ENCODE results near the gene RPIA.

Gene RPIA

DNA sequence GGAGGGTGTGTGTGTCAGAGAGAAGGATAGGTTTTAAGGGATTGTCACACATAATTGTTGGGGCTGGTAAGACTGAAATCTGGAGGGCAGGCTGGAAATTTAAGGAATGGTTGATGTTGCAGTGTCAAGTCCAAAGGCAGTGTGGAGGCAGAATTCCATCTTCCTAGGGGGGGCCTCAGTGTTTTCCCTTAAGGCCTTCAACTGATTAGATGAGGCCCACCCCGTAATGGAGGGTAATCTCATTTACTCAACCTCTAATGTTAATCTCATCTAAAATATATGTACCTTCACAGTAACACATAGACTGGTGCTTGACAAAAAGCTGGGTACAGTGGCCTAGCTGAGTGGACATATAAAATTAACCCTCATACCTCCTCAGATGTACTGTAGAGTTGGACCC lies 30.9 kb upstream of the RPIA start:
- Histone ChIP-seq H3K36me3 (ENCODE audit: control insufficient read depth, insufficient read depth, low read length) (no peaks in the 10 kb centered on the region), H3K9me3 (ENCODE audit: control insufficient read depth, low read length) (no peaks in the 10 kb centered on the region), H3K27ac (ENCODE audit: low read depth, low read length, severe bottlenecking) (no peak overlapping the region), H3K4me3 (ENCODE audit: extremely low read depth, insufficient read depth, low read length, poor library complexity, severe bottlenecking) (no peak overlapping the region), H3K4me1 (ENCODE audit: control insufficient read depth, insufficient read depth, low read length, poor library complexity, severe bottlenecking) (peaks cover 17% of the 10 kb centered on the region)
- 100% methylated on average over 1 of the region's 1 CpG; no CpG with 5 or more reads in 1 of the 2 experiments for WGBS, 2 experiments (ENCODE audit: insufficient coverage in 2 of 2)

- Histone ChIP-seq H3K4me3 (ENCODE audit: extremely low read depth, insufficient read depth, low read length, poor library complexity, severe bottlenecking) (no peak overlapping the region), H3K27ac (ENCODE audit: low read depth, low read length, severe bottlenecking) (no peak overlapping the region), H3K4me1 (ENCODE audit: control insufficient read depth, insufficient read depth, low read length, poor library complexity, severe bottlenecking) (no peaks in the 10 kb centered on the region), H3K36me3 (ENCODE audit: control insufficient read depth, insufficient read depth, low read length) (no peaks in the 10 kb centered on the region), H3K9me3 (ENCODE audit: control insufficient read depth, low read length) (no peaks in the 10 kb centered on the region)
- 80 to 82% methylated on average over 4 of the region's 4 CpGs for WGBS, 2 experiments (ENCODE audit: insufficient coverage in 2 of 2)
These were observed 24.9 kb upstream of the RPIA start for GRCh38 chr2:88666576-88666975.

DNA sequence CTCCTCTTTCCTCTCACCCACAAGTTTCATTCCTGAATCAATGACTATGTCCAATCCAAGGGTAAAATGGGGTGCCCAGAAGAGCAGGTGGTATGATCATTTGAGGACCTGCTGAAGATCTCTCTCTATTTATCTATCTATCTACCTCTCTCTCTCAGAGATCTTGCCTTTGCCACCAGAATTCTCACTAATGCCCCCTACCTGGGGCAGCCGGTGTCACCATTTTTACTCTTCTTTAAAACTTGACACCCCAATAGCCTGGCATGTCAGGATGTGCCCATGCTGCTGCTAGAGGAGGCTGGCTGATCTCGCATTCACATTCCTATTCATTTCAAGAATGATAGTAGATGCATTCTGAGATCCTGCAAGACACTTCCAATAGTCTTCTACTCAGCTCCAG lies 24.3 kb upstream of the RPIA start:
- H3K27ac ChIP-seq (ENCODE audit: low read depth, low read length, severe bottlenecking), result no peak overlapping the region
- no peak overlapping the region for H3K4me3 ChIP-seq (ENCODE audit: extremely low read depth, insufficient read depth, low read length, poor library complexity, severe bottlenecking)
- H3K4me1 ChIP-seq (ENCODE audit: control insufficient read depth, insufficient read depth, low read length, poor library complexity, severe bottlenecking), result no peaks in the 10 kb centered on the region
- H3K9me3 ChIP-seq (ENCODE audit: control insufficient read depth, low read length), result no peaks in the 10 kb centered on the region
- WGBS, 2 experiments (ENCODE audit: insufficient coverage in 2 of 2), result 89% methylated on average over 1 of the region's 2 CpGs; no CpG with 5 or more reads in 1 of the 2 experiments
- H3K36me3 ChIP-seq (ENCODE audit: control insufficient read depth, insufficient read depth, low read length), result no peaks in the 10 kb centered on the region

DNA sequence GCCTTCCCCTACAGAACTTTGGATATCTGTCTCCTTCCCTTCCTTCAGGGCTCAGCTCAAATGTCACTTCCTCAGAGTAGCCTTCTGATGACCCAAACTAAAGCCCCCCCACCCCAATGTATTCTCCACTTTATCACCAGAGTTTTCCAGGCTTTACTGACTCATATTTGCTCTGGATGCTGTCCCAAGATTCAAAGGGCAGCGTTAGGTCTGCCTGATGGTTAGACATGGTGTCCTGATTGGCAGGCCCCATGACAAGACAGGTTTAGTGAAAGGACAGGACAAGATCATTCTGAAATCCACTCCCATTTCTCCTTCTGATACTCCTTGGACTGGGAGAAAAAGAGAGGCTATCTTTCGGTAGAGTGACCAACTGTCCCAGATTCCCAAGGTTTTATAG lies 22.6 kb upstream of the RPIA start:
- WGBS, 2 experiments (ENCODE audit: insufficient coverage in 2 of 2), result 100% methylated on average over 2 of the region's 2 CpGs; no CpG with 5 or more reads in 1 of the 2 experiments
- Histone ChIP-seq H3K27ac (ENCODE audit: low read depth, low read length, severe bottlenecking) (no peak overlapping the region), H3K4me3 (ENCODE audit: extremely low read depth, insufficient read depth, low read length, poor library complexity, severe bottlenecking) (no peak overlapping the region), H3K4me1 (ENCODE audit: control insufficient read depth, insufficient read depth, low read length, poor library complexity, severe bottlenecking) (no peaks in the 10 kb centered on the region), H3K36me3 (ENCODE audit: control insufficient read depth, insufficient read depth, low read length) (no peaks in the 10 kb centered on the region), H3K9me3 (ENCODE audit: control insufficient read depth, low read length) (no peaks in the 10 kb centered on the region)

GRCh38 chr2:88669482-88670214 lies 21.8 kb upstream of the RPIA start:
- H3K9me3 ChIP-seq (ENCODE audit: control insufficient read depth, low read length), result no peaks in the 10 kb centered on the region
- H3K4me3 ChIP-seq (ENCODE audit: extremely low read depth, insufficient read depth, low read length, poor library complexity, severe bottlenecking), result no peak overlapping the region
- H3K27ac ChIP-seq (ENCODE audit: low read depth, low read length, severe bottlenecking), result no peak overlapping the region
- H3K4me1 ChIP-seq (ENCODE audit: control insufficient read depth, insufficient read depth, low read length, poor library complexity, severe bottlenecking), result no peaks in the 10 kb centered on the region
- no peaks in the 10 kb centered on the region for H3K36me3 ChIP-seq (ENCODE audit: control insufficient read depth, insufficient read depth, low read length)
- 86% methylated on average over 2 of the region's 6 CpGs; no CpG with 5 or more reads in 1 of the 2 experiments for whole genome bisulfite sequencing, 2 experiments (ENCODE audit: insufficient coverage in 2 of 2)

DNA sequence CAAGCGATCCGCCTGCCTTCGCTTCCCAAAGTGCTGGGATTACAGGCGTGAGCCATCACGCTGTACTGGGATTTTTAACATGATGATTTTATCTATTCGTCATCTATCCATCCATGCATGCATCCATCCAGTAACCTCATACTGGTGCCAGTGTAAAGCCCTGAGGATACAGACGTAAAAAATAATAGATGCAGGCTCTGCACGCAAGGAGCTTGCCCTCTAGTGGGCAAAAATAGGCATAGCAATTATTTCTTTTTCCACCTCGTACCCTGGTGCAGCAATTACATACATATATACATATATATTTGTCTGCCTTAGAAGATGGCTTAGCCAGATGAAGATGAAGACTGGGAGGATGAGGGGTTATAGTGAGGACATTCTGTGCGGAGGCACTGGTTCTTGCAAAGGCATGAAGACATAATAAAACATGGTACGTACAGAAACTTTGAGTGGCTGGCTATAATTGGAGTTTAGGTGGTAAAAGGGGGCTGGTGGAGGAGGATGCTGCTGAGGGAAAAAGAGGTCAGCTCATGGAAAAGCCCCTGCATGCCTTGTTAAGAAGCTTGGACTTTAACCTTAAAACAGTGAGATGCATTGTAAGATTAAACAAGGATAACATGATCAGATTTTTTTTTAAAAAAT lies 19.6 kb upstream of the RPIA start:
- WGBS, 2 experiments (ENCODE audit: insufficient coverage in 2 of 2), result 60 to 81% methylated on average over 6 to 8 of the region's 11 CpGs

DNA sequence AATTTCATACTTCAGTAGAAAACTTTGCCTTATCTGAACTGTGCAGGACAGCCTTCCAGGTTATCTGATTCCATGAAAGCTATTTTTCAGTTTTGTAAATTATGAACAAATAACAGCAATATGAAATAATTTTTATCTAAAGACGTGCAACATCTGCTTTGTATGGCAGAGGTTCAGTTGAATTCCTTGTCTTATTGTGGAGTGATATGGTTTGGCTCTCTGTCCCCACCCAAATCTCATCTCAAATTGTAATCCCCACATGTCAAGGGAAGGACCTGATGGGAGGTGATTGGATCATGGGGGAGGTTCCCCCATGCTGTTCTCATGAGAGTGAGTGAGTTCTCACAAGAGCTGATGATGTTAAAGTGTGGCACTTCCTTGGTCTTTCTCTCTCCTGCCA lies 18.1 kb upstream of the RPIA start:
- no CpG with 5 or more reads among the region's 1 CpG for WGBS, 2 experiments (ENCODE audit: insufficient coverage in 2 of 2)
- H3K4me1 ChIP-seq (ENCODE audit: control insufficient read depth, insufficient read depth, low read length, poor library complexity, severe bottlenecking), result no peaks in the 10 kb centered on the region
- H3K36me3 ChIP-seq (ENCODE audit: control insufficient read depth, insufficient read depth, low read length), result no peaks in the 10 kb centered on the region
- H3K9me3 ChIP-seq (ENCODE audit: control insufficient read depth, low read length), result no peaks in the 10 kb centered on the region
- no peak overlapping the region for H3K27ac ChIP-seq (ENCODE audit: low read depth, low read length, severe bottlenecking)
- H3K4me3 ChIP-seq (ENCODE audit: extremely low read depth, insufficient read depth, low read length, poor library complexity, severe bottlenecking), result no peak overlapping the region

More for the DNA sequence above, 19.6 kb upstream of the RPIA start:
- H3K36me3 ChIP-seq (ENCODE audit: control insufficient read depth, insufficient read depth, low read length), result no peaks in the 10 kb centered on the region
- no peak overlapping the region for H3K27ac ChIP-seq (ENCODE audit: low read depth, low read length, severe bottlenecking)
- H3K4me3 ChIP-seq (ENCODE audit: extremely low read depth, insufficient read depth, low read length, poor library complexity, severe bottlenecking), result no peak overlapping the region
- no peaks in the 10 kb centered on the region for H3K9me3 ChIP-seq (ENCODE audit: control insufficient read depth, low read length)
- H3K4me1 ChIP-seq (ENCODE audit: control insufficient read depth, insufficient read depth, low read length, poor library complexity, severe bottlenecking), result no peaks in the 10 kb centered on the region

DNA sequence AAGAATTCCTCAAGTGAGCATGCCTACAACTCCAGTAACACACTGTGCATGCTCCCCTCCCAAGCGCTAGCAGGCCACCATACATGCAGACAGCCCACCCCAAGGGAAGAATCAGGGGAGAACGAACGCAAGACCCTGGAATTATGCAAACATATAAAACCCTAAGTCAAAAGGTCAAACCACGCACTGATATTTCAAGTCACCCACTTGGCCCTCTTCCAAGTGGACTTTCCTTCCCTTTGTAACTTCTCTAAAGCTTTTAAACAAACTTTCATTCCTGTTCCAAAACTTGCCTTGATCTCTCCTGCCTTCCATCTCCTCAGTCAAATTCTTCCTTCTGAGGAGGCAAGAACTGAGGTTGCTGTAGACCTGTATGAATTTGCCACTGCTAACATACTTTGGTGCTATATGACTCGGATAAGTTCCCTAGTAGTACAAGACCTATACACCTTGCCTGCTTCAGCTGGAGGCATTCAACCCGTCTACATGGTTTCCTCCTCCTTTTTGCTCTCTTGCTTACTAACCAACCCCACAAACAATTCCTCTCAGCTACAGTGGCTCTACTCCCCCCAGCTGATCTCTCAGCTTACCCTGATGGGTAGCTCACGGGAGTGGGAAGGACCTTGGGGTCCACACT lies 11.1 kb upstream of the RPIA start:
- no peak overlapping the region for H3K27ac ChIP-seq (ENCODE audit: low read depth, low read length, severe bottlenecking)
- H3K36me3 ChIP-seq (ENCODE audit: control insufficient read depth, insufficient read depth, low read length), result no peaks in the 10 kb centered on the region
- 90 to 91% methylated on average over 5 to 6 of the region's 7 CpGs for WGBS, 2 experiments (ENCODE audit: insufficient coverage in 2 of 2)
- H3K4me3 ChIP-seq (ENCODE audit: extremely low read depth, insufficient read depth, low read length, poor library complexity, severe bottlenecking), result no peak overlapping the region
- no peaks in the 10 kb centered on the region for H3K4me1 ChIP-seq (ENCODE audit: control insufficient read depth, insufficient read depth, low read length, poor library complexity, severe bottlenecking)
- H3K9me3 ChIP-seq (ENCODE audit: control insufficient read depth, low read length), result peaks cover 47% of the 10 kb centered on the region

GRCh38 chr2:88680916-88681315 lies 10.6 kb upstream of the RPIA start:
- Histone ChIP-seq H3K36me3 (ENCODE audit: control insufficient read depth, insufficient read depth, low read length) (no peaks in the 10 kb centered on the region), H3K27ac (ENCODE audit: low read depth, low read length, severe bottlenecking) (no peak overlapping the region), H3K9me3 (ENCODE audit: control insufficient read depth, low read length) (peaks cover 53% of the 10 kb centered on the region), H3K4me3 (ENCODE audit: extremely low read depth, insufficient read depth, low read length, poor library complexity, severe bottlenecking) (no peak overlapping the region), H3K4me1 (ENCODE audit: control insufficient read depth, insufficient read depth, low read length, poor library complexity, severe bottlenecking) (no peaks in the 10 kb centered on the region)
- WGBS, 2 experiments (ENCODE audit: insufficient coverage in 2 of 2), result 88 to 93% methylated on average over 2 of the region's 2 CpGs

DNA sequence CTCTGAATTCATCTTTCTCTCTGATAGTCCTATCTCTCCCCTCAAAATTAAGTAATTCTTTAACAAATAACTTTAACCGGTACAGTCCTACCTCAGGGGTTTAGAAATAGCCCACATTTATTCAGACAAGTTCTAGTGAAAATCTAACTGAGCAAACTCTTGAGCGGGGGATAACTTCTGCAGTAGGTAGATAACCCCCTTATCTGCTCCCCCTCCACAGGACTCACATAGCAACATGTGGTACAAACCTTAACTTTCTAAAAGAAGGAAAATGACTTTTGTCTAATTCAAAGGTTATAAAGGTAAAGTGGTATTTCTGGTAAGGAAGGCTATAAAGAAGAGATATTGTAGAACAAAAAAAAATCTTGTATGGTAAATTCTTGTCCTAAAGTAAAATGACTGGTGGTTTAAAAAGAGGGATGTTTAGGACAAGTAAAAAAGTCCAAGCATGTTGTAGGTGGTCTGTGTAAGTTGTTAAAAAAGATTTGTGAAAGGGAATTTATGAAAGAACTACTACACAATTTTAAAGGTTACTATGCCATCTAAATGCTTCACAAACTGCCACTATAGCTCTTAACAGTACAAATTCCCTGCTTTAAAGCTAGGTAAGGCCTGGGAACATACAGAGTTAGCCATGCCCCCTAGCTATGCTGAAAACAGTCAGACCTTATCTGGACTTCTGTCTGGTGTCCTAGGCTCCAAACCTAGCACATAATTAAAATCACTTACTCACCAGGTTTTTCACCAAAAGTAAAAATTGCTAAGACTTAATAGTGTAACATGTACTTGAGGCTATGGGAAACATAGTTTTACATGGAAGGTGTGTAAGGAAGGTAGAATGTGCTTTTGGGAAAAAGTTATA lies 8.1 kb upstream of the RPIA start:
- H3K27ac ChIP-seq (ENCODE audit: low read depth, low read length, severe bottlenecking), result no peak overlapping the region

More for the DNA sequence above, 8.1 kb upstream of the RPIA start:
- WGBS, 2 experiments (ENCODE audit: insufficient coverage in 2 of 2), result no CpG with 5 or more reads among the region's 2 CpGs
- no peaks in the 10 kb centered on the region for H3K36me3 ChIP-seq (ENCODE audit: control insufficient read depth, insufficient read depth, low read length)
- peaks cover 56% of the 10 kb centered on the region for H3K9me3 ChIP-seq (ENCODE audit: control insufficient read depth, low read length)
- H3K4me1 ChIP-seq (ENCODE audit: control insufficient read depth, insufficient read depth, low read length, poor library complexity, severe bottlenecking), result no peaks in the 10 kb centered on the region
- H3K4me3 ChIP-seq (ENCODE audit: extremely low read depth, insufficient read depth, low read length, poor library complexity, severe bottlenecking), result no peak overlapping the region

All from mesodermal cell (in vitro differentiated cells).